ENCODE data around the gene KRT2.

The KRT2 gene

GRCh38 chr12:52604859-52605258 is 47.2 kb downstream of the KRT2 start:
- ATAC-seq = no peak
- TF ChIP-seq BACH2 (CRISPR knock-in tag; IDR thresholded peaks at IDR 0.05; ENCODE audit: borderline replicate concordance) (no peak), TSHZ2 (CRISPR knock-in tag; IDR thresholded peaks at IDR 0.05) (no peak), ZFP30 (CRISPR knock-in tag; IDR thresholded peaks at IDR 0.05) (no peak), ESRRG (CRISPR knock-in tag; IDR thresholded peaks at IDR 0.05) (no peak), ARNTL (CRISPR knock-in tag; IDR thresholded peaks at IDR 0.05; ENCODE audit: borderline replicate concordance, low read depth) (no peak), PATZ1 (CRISPR knock-in tag; IDR thresholded peaks at IDR 0.05; ENCODE audit: borderline replicate concordance) (no peak)

GRCh38 chr12:52603314-52603713 is 48.7 kb downstream of the KRT2 start:
- no peak for ATAC-seq
- no peak for TF ChIP-seq BACH2 (CRISPR knock-in tag; IDR thresholded peaks at IDR 0.05; ENCODE audit: borderline replicate concordance)
- TF ChIP-seq RARB (CRISPR knock-in tag; IDR thresholded peaks at IDR 0.05) = no peak
- TF ChIP-seq TCF4 (CRISPR knock-in tag; IDR thresholded peaks at IDR 0.05; ENCODE audit: borderline replicate concordance) = no peak
- TF ChIP-seq ZNF8 (CRISPR knock-in tag; IDR thresholded peaks at IDR 0.05) = no peak
- no peak for TF ChIP-seq ARNTL (CRISPR knock-in tag; IDR thresholded peaks at IDR 0.05; ENCODE audit: borderline replicate concordance, low read depth)
- no peak for TF ChIP-seq ZFP3 (CRISPR knock-in tag; IDR thresholded peaks at IDR 0.05)
- no peak for TF ChIP-seq ZNF565 (CRISPR knock-in tag; conservative IDR thresholded peaks at IDR 0.05; ENCODE audit: low read depth)
- TF ChIP-seq CREB5 (CRISPR knock-in tag; IDR thresholded peaks at IDR 0.05; ENCODE audit: low read depth) = no peak
- no peak for TF ChIP-seq CSDC2 (CRISPR knock-in tag; IDR thresholded peaks at IDR 0.05)
- no peak for TF ChIP-seq POU6F1 (CRISPR knock-in tag; IDR thresholded peaks at IDR 0.05; ENCODE audit: borderline replicate concordance, low read depth)
- no peak for TF ChIP-seq ESRRG (CRISPR knock-in tag; IDR thresholded peaks at IDR 0.05)
- TF ChIP-seq CSRNP3 (CRISPR knock-in tag; IDR thresholded peaks at IDR 0.05) = no peak
- no peak for TF ChIP-seq PPARA (CRISPR knock-in tag; IDR thresholded peaks at IDR 0.05; ENCODE audit: borderline replicate concordance)
- TF ChIP-seq ZFP30 (CRISPR knock-in tag; IDR thresholded peaks at IDR 0.05) = no peak

- ATAC-seq = no peak
- TF ChIP-seq CSRNP3 (CRISPR knock-in tag; IDR thresholded peaks at IDR 0.05) = no peak
- no peak for TF ChIP-seq PATZ1 (CRISPR knock-in tag; IDR thresholded peaks at IDR 0.05; ENCODE audit: borderline replicate concordance)
- TF ChIP-seq POU6F1 (CRISPR knock-in tag; IDR thresholded peaks at IDR 0.05; ENCODE audit: borderline replicate concordance, low read depth) = no peak
- no peak for TF ChIP-seq ZNF70 (CRISPR knock-in tag; IDR thresholded peaks at IDR 0.05)
- no peak for TF ChIP-seq TOX (CRISPR knock-in tag; IDR thresholded peaks at IDR 0.05; ENCODE audit: borderline replicate concordance)
These were observed 49.5 kb downstream of the KRT2 start for GRCh38 chr12:52602552-52602951.
